ENCODE measurements around the gene SETD2. TPM values are rescaled to one million over a fixed set of nuclear protein-coding genes. Genes with fewer than 3 reads are reported as not detected.

The SETD2 gene
- total and polyA plus RNA-seq, 8 donors: 9.3 to 96.2 (median 66.4) TPM

- TF ChIP-seq POLR2AphosphoS5 (IDR thresholded peaks at IDR 0.05) (peak in 1 of 3 donors; percentile 86), EP300 (IDR thresholded peaks at IDR 0.05) (no peak), CTCF (IDR thresholded peaks at IDR 0.05) (peak in 6 of 7 experiments; percentile 69 to 98 (median 82))
- peaks cover 0 to 9% (median 8%) of the 10 kb centered on the region in 4 donors for H3K4me1 ChIP-seq
- no peaks in the 10 kb centered on the region for H3K27me3 ChIP-seq
- intact Hi-C loops (cut with DNase I; ENCODE audit: low total_unique reads): loop anchor here (5.0 kb wide), 1 partner anchor 76 kb away; no protein-coding TSS in a partner anchor
- no peaks in the 10 kb centered on the region for H3K9me3 ChIP-seq
- H3K27ac ChIP-seq: peak overlapping the region in 1 of 5 donors; percentile 30
- 48 to 86% (median 54%) methylated on average over 15 to 27 of the region's 27 CpGs for WGBS, 5 donors
- H3K36me3 ChIP-seq: peaks cover 65 to 100% (median 90%) of the 10 kb centered on the region in 4 donors
- peak; percentile 87 to 94 for DNase-seq
- H3K4me3 ChIP-seq: no peak overlapping the region
Measured at GRCh38 chr3:46998121-46998851, 165.6 kb downstream of the SETD2 start.

GRCh38 chr3:46997453-46998091, 166.3 kb downstream of the SETD2 start:
- Histone ChIP-seq H3K9me3 (no peaks in the 10 kb centered on the region), H3K36me3 (peaks cover 60 to 100% (median 90%) of the 10 kb centered on the region in 4 donors), H3K4me3 (no peak overlapping the region), H3K27me3 (no peaks in the 10 kb centered on the region), H3K4me1 (peaks cover 0 to 9% (median 8%) of the 10 kb centered on the region in 4 donors), H3K27ac (peak overlapping the region in 1 of 5 donors; percentile 30)
- TF ChIP-seq POLR2A (IDR thresholded peaks at IDR 0.05): no peak
- no peak for TF ChIP-seq POLR2AphosphoS5 (IDR thresholded peaks at IDR 0.05)
- intact Hi-C loops (cut with DNase I; ENCODE audit: low total_unique reads): loop anchor here (5.0 kb wide), 1 partner anchor 75 kb away; no protein-coding TSS in a partner anchor
- WGBS, 5 donors: 75 to 85% (median 83%) methylated on average over 9 to 13 of the region's 13 CpGs
- DNase-seq: no peak

GRCh38 chr3:46996689-46997452, 167.0 kb downstream of the SETD2 start:
- H3K27me3 ChIP-seq: no peaks in the 10 kb centered on the region
- 74 to 79% (median 75%) methylated on average over 12 of the region's 12 CpGs for WGBS, 5 donors
- intact Hi-C loops (cut with DNase I; ENCODE audit: low total_unique reads): loop anchor here (5.0 kb wide), 1 partner anchor 75 kb away; no protein-coding TSS in a partner anchor
- H3K4me1 ChIP-seq: peaks cover 0 to 9% (median 8%) of the 10 kb centered on the region in 4 donors
- no peaks in the 10 kb centered on the region for H3K9me3 ChIP-seq
- H3K27ac ChIP-seq: no peak overlapping the region
- DNase-seq: no peak
- TF ChIP-seq EP300 (IDR thresholded peaks at IDR 0.05) (no peak), CTCF (IDR thresholded peaks at IDR 0.05) (no peak), POLR2A (IDR thresholded peaks at IDR 0.05) (no peak), POLR2AphosphoS5 (IDR thresholded peaks at IDR 0.05) (no peak)
- no peak overlapping the region for H3K4me3 ChIP-seq
- H3K36me3 ChIP-seq: peaks cover 53 to 100% (median 90%) of the 10 kb centered on the region in 4 donors

- intact Hi-C loops (cut with DNase I; ENCODE audit: low total_unique reads): loop anchor here (5.0 kb wide), 1 partner anchor 74 kb away; no protein-coding TSS in a partner anchor
- no peak for DNase-seq
- TF ChIP-seq POLR2A (IDR thresholded peaks at IDR 0.05): no peak
- no peak for TF ChIP-seq EP300 (IDR thresholded peaks at IDR 0.05)
- no peaks in the 10 kb centered on the region for H3K27me3 ChIP-seq
- H3K36me3 ChIP-seq: peaks cover 44 to 100% (median 90%) of the 10 kb centered on the region in 4 donors
- no peaks in the 10 kb centered on the region for H3K9me3 ChIP-seq
- 89 to 95% (median 92%) methylated on average over 9 to 22 of the region's 22 CpGs for WGBS, 5 donors
- H3K27ac ChIP-seq: no peak overlapping the region
- no peak overlapping the region for H3K4me3 ChIP-seq
- peaks cover 0 to 13% (median 8%) of the 10 kb centered on the region in 4 donors for H3K4me1 ChIP-seq
Measured at GRCh38 chr3:46995901-46996562, 167.9 kb downstream of the SETD2 start.

Measured in stomach (tissue), 9 donors.